SJSA1 (cell line): ENCODE results near the gene JAKMIP2. TPM values are rescaled to one million over a fixed set of nuclear protein-coding genes. Genes with fewer than 3 reads are reported as not detected.
"Not testable (repeated sequence)": the region's sequence is repeated elsewhere in the genome, so short reads cannot be mapped to it uniquely, and the experiment has no call there.

Experiments
- DNase-seq, 2 experiments: peaks; one replicate each; pipeline ENCODE4 v3.0.0-alpha.2; 2015 to 2020; ENCODE audit warnings: low spot score in 2 of 2, low read depth in 1 of 2
- H3K27ac ChIP-seq: fragments of 250-450 bp; sonication (Bioruptor Pico); 2 replicates; pipeline ENCODE4 v1.5.1; 2020; ENCODE audit warnings: mild to moderate bottlenecking, moderate library complexity
- H3K27me3 ChIP-seq: fragments of 250-450 bp; sonication (Bioruptor Pico); replicated peaks from 2 replicates; pipeline ENCODE4 v1.5.1; 2020; ENCODE audit warnings: mild to moderate bottlenecking, moderate library complexity
- H3K36me3 ChIP-seq: fragments of 250-450 bp; sonication (Bioruptor Pico); 2 replicates; pipeline ENCODE4 v1.5.1; 2020; ENCODE audit warnings: mild to moderate bottlenecking
- H3K4me1 ChIP-seq: fragments of 250-450 bp; sonication (Bioruptor Pico); replicated peaks from 2 replicates; pipeline ENCODE4 v1.6.1; 2021; ENCODE audit warnings: mild to moderate bottlenecking
- H3K4me3 ChIP-seq: fragments of 250-450 bp; sonication (Bioruptor Pico); 2 replicates; pipeline ENCODE4 v1.5.1; 2020; ENCODE audit warnings: mild to moderate bottlenecking
- H3K9me3 ChIP-seq: fragments of 250-450 bp; sonication (Bioruptor Pico); replicated peaks from 2 replicates; pipeline ENCODE4 v1.5.1; 2020; ENCODE audit warnings: mild to moderate bottlenecking
- total RNA-seq: library from RNA; depleted of rRNA; stranded (reverse); fragments of >200 nt; shearing (Covaris generic); gene quantifications from 2 replicates; pipeline ENCODE4 v1.2.3, GENCODE V29; 2014

The JAKMIP2 gene
- total RNA-seq, 1 experiment from 2014 or later = 0.79 TPM

- H3K27ac ChIP-seq, H3K9me3 ChIP-seq, H3K4me1 ChIP-seq, H3K36me3 ChIP-seq, H3K4me3 ChIP-seq, H3K27me3 ChIP-seq, DNase-seq: not testable (repeated sequence)
These were observed 61.2 kb downstream of the JAKMIP2 start for GRCh38 chr5:147721191-147721960.

- Histone ChIP-seq H3K4me3 (no peak overlapping the region), H3K4me1 (no peaks in the 10 kb centered on the region), H3K27ac (no peak overlapping the region), H3K36me3 (no peaks in the 10 kb centered on the region), H3K9me3 (no peaks in the 10 kb centered on the region), H3K27me3 (no peaks in the 10 kb centered on the region)
- DNase-seq = no peak
These were observed 68.8 kb downstream of the JAKMIP2 start for GRCh38 chr5:147713550-147714295.

GRCh38 chr5:147712598-147712997, 69.9 kb downstream of the JAKMIP2 start:
- Histone ChIP-seq H3K27ac (no peak overlapping the region), H3K36me3 (no peaks in the 10 kb centered on the region), H3K4me3 (no peak overlapping the region), H3K9me3 (no peaks in the 10 kb centered on the region), H3K4me1 (no peaks in the 10 kb centered on the region), H3K27me3 (no peaks in the 10 kb centered on the region)
- no peak for DNase-seq

DNA sequence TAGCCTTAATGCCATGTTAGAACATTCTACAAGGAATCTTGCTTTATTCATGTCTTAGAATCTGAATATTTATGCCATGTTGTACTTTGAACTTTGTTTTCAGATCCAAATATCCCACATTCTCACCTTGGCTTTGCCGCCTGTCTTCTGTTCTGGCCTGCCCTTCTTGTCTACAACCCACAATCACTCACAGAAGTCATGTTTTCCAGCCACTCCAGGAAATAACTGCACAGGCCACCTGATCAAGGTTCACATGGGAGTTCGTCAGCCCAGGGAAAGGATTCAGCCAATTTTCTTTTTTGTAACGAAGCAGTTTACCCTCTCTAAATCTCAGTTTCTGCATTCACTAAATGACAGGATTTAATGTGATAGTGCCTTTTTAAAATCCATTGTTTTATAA, 70.5 kb downstream of the JAKMIP2 start:
- no peak overlapping the region for H3K4me3 ChIP-seq

GRCh38 chr5:147711019-147711418, 71.5 kb downstream of the JAKMIP2 start:
- no peak for DNase-seq
- no peaks in the 10 kb centered on the region for H3K36me3 ChIP-seq
- no peaks in the 10 kb centered on the region for H3K4me1 ChIP-seq
- no peaks in the 10 kb centered on the region for H3K27me3 ChIP-seq
- no peak overlapping the region for H3K4me3 ChIP-seq
- no peaks in the 10 kb centered on the region for H3K9me3 ChIP-seq
- H3K27ac ChIP-seq = no peak overlapping the region

More for the DNA sequence above, 70.5 kb downstream of the JAKMIP2 start:
- Histone ChIP-seq H3K9me3 (no peaks in the 10 kb centered on the region), H3K27ac (no peak overlapping the region), H3K4me1 (no peaks in the 10 kb centered on the region), H3K27me3 (no peaks in the 10 kb centered on the region), H3K36me3 (no peaks in the 10 kb centered on the region)
- no peak for DNase-seq

- Histone ChIP-seq H3K4me3 (no peak overlapping the region), H3K27ac (no peak overlapping the region), H3K9me3 (no peaks in the 10 kb centered on the region), H3K4me1 (no peaks in the 10 kb centered on the region), H3K36me3 (no peaks in the 10 kb centered on the region), H3K27me3 (no peaks in the 10 kb centered on the region)
- DNase-seq = no peak
These were observed 73.8 kb downstream of the JAKMIP2 start for GRCh38 chr5:147708708-147709107.

DNA sequence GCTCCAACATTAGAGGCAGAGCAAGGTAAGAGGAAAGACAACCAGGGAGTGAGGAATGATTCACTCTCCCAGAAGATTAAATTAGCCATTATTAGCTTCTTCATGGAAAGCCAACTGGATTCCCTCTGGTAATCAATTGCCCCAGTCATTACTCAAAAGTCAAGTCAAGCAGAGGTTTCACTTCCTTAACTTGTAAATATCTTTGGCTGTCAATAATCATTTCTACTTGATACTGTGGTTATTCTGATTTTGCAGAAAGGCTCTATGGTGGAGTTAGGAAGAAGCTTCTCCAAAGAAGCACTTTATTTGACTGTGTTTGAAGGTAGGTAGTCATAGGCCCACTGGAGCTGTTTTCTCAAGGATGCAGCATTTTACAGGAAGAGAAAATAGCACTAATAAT, 78.0 kb downstream of the JAKMIP2 start:
- Histone ChIP-seq H3K4me3 (no peak overlapping the region), H3K36me3 (no peaks in the 10 kb centered on the region), H3K9me3 (no peaks in the 10 kb centered on the region), H3K27ac (no peak overlapping the region), H3K4me1 (no peaks in the 10 kb centered on the region), H3K27me3 (no peaks in the 10 kb centered on the region)
- DNase-seq = no peak

DNA sequence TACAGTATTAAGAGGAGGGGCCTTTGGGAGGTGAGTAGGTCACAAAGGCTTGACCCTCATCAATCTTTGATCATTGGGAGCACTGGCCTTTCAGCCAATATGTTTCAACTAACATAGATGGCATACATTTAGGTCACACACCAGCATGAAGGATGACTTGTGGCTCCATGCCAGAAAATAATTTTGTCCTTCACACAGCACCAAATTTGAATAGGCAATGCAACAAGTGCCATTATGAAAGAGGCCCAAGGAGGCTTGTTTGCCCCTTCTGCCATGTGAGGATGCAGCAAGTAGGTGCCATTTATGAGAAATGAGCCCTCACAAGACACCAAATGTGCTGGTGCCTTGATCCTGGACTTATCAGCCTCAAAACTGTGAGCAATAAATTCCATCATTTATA, 81.1 kb downstream of the JAKMIP2 start:
- Histone ChIP-seq H3K9me3 (no peaks in the 10 kb centered on the region; the same call in none of the 2 replicates), H3K27me3 (no peaks in the 10 kb centered on the region), H3K36me3 (no peaks in the 10 kb centered on the region), H3K4me1 (no peaks in the 10 kb centered on the region), H3K27ac (no peak overlapping the region), H3K4me3 (no peak overlapping the region)
- DNase-seq = no peak

DNA sequence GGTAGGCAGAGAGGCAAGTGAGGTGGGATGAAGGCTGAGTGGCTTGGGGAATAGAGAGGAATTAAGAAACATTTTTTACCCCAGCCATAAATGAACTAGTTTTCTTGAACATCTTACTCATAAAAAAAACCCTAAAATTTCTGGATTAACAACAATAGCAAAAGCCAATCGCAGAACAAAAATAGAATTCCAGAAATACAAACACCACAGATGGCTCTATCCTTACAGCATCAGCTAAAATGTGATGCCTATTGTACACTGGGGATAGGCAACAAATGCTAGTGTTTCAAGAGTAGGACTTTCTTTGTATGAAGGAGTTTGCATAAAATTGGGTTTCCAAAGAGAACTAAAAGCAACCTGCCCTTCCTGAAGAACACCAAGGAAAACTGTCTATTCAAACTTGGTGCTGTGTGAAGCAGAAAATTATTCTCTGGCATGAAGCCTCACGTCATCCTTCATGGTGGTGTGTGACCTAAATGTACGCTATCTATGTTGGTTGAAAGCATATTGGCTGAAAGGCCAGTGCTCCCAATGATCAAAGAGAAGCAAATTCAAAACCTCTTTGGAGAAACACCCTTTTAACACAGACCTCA, 82.9 kb downstream of the JAKMIP2 start:
- no peaks in the 10 kb centered on the region for H3K36me3 ChIP-seq
- H3K9me3 ChIP-seq = no peaks in the 10 kb centered on the region; the same call in none of the 2 replicates
- H3K4me3 ChIP-seq = no peak overlapping the region
- H3K27ac ChIP-seq = no peak overlapping the region
- H3K27me3 ChIP-seq = no peaks in the 10 kb centered on the region
- H3K4me1 ChIP-seq = no peaks in the 10 kb centered on the region
- DNase-seq = no peak

DNA sequence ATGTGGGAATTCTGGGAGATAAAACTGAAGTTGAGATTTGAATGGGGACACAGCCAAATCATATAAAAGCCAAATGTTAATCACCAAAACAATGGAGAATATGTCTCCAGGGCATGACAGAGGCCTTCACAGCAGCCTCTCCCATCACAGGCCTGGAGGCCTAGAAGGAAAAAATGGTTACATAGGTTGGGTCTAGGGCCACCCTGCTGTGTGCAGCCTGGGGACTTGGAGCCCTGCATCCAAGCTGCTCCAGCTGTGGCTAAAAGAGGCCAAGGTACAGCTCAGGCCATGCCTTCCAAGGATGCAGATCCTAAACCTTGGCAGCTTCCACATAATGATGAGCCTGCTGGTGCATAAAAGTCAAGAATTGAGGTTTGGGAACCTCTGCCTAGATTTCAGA, 85.1 kb downstream of the JAKMIP2 start:
- Histone ChIP-seq H3K36me3 (no peaks in the 10 kb centered on the region), H3K27me3 (no peaks in the 10 kb centered on the region), H3K27ac (no peak overlapping the region), H3K9me3 (no peaks in the 10 kb centered on the region; the same call in none of the 2 replicates), H3K4me3 (no peak overlapping the region), H3K4me1 (no peaks in the 10 kb centered on the region)
- no peak for DNase-seq

GRCh38 chr5:147694772-147695171, 87.8 kb downstream of the JAKMIP2 start:
- H3K36me3 ChIP-seq = no peaks in the 10 kb centered on the region
- no peak overlapping the region for H3K4me3 ChIP-seq
- H3K27ac ChIP-seq = no peak overlapping the region
- no peaks in the 10 kb centered on the region; the same call in none of the 2 replicates for H3K9me3 ChIP-seq
- no peak for DNase-seq
- no peaks in the 10 kb centered on the region for H3K27me3 ChIP-seq
- no peaks in the 10 kb centered on the region for H3K4me1 ChIP-seq

GRCh38 chr5:147693233-147693632, 89.3 kb downstream of the JAKMIP2 start:
- Histone ChIP-seq H3K9me3 (no peaks in the 10 kb centered on the region; the same call in none of the 2 replicates), H3K36me3 (no peaks in the 10 kb centered on the region), H3K4me3 (no peak overlapping the region), H3K27ac (no peak overlapping the region), H3K4me1 (no peaks in the 10 kb centered on the region), H3K27me3 (no peaks in the 10 kb centered on the region)
- DNase-seq = no peak

DNA sequence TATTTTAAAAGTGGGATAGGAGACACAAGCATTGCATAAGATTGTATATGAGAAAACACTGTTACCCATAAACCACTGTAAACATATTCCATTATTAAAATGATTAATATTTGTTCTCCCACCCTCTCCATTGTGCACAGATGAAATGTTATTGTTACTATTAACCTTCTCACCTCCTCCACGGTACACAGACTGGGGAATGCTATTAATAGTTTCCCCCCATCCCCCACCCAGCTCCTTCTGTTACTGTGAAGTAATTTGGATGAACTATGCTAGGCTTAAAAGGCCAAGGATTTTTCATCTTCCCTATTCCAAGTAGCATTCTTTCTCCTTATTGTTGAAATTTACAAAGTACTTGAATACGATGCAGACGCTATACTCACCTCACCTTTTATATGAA, 91.4 kb downstream of the JAKMIP2 start:
- no peak for DNase-seq
- H3K27me3 ChIP-seq = peaks cover 5% of the 10 kb centered on the region; the same call in 1 of the 2 replicates
- H3K4me3 ChIP-seq = no peak overlapping the region
- no peak overlapping the region for H3K27ac ChIP-seq
- H3K9me3 ChIP-seq = no peaks in the 10 kb centered on the region
- H3K4me1 ChIP-seq = no peaks in the 10 kb centered on the region
- H3K36me3 ChIP-seq = no peaks in the 10 kb centered on the region

DNA sequence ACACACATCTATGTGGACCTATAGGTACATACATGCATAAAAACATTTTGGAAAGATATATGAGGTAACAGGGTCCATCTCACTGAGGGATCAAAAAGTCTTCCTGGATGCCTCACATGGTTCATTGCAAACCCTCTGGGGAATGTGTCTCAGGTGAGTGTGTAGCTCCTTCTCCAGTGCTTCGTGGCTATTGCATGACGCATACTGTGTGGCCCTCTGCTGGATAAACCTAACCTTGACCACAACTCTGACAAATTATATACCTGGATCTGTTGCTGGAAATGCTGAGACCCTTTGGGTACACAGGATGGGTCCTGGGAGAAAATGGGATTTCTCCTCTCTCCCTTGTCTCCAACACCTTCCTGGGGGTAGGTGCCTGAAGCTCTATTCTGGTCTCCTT, 91.9 kb downstream of the JAKMIP2 start:
- no peaks in the 10 kb centered on the region for H3K4me1 ChIP-seq
- no peak for DNase-seq
- H3K27ac ChIP-seq = no peak overlapping the region
- H3K9me3 ChIP-seq = no peaks in the 10 kb centered on the region
- no peaks in the 10 kb centered on the region for H3K36me3 ChIP-seq
- H3K27me3 ChIP-seq = peaks cover 5% of the 10 kb centered on the region; the same call in 1 of the 2 replicates
- H3K4me3 ChIP-seq = no peak overlapping the region
